H1 (cell line): Measurements from ENCODE around the gene TRIM15. TPM values are rescaled to one million over a fixed set of nuclear protein-coding genes. Genes with fewer than 3 reads are reported as not detected.

ENCODE experiments used
- CTCF ChIA-PET: fragments of 300-600 bp; sonication (Branson Sonifier 250); formaldehyde crosslinking; loops from one replicate; lab custom pipeline; 2021; ENCODE audit not compliant: partially characterized antibody; lab: Charles Lee
- POLR2A ChIA-PET: fragments of 300-600 bp; sonication (Branson Sonifier 250); formaldehyde crosslinking; loops from one replicate; lab custom pipeline; 2021; ENCODE audit warnings: inconsistent platforms; ENCODE audit not compliant: partially characterized antibody; lab: Charles Lee
- DNase-seq, 2 experiments: peaks; one replicate each; pipeline versions ENCODE4 v3.0.0 to v3.0.0-alpha.2; 2010 to 2022; ENCODE audit warnings: low spot score in 2 of 2, low read depth in 1 of 2, mixed read lengths in 1 of 2
- FAIRE-seq: peaks from 2 replicates; lab custom pipeline; 2011; peaks lifted over from hg19 to GRCh38; lab: Jason Lieb, UNC
- H2AFZ ChIP-seq: 2 replicates; pipeline ENCODE4 v1.8.1; 2012; ENCODE audit warnings: low read length, inconsistent platforms
- H2AK5ac ChIP-seq: 2 replicates; pipeline ENCODE4 v1.6.1; 2013; ENCODE audit warnings: low read depth, low read length
- H2BK120ac ChIP-seq: replicated peaks from 2 replicates; pipeline ENCODE3; 2013; ENCODE audit warnings: low read depth, low read length, inconsistent platforms
- H2BK12ac ChIP-seq: 2 replicates; pipeline ENCODE4 v1.6.1; 2013; ENCODE audit warnings: low read depth, low read length
- H2BK15ac ChIP-seq: 2 replicates; pipeline ENCODE4 v1.6.1; 2013; ENCODE audit warnings: low read length
- H2BK20ac ChIP-seq: 2 replicates; pipeline ENCODE4 v1.6.1; 2013; ENCODE audit warnings: low read length
- H2BK5ac ChIP-seq: 2 replicates; pipeline ENCODE4 v1.6.1; 2013; ENCODE audit warnings: low read depth, low read length
- H3K14ac ChIP-seq: 2 replicates; pipeline ENCODE4 v1.6.1; 2013; ENCODE audit warnings: inconsistent platforms; ENCODE audit not compliant: insufficient read length
- H3K18ac ChIP-seq: 2 replicates; pipeline ENCODE4 v1.6.1; 2013; ENCODE audit warnings: low read length; ENCODE audit errors: extremely low read depth
- H3K23ac ChIP-seq: 2 replicates; pipeline ENCODE4 v1.6.1; 2013; ENCODE audit warnings: inconsistent platforms; ENCODE audit not compliant: insufficient read length
- H3K23me2 ChIP-seq: 2 replicates; pipeline ENCODE4 v1.6.1; 2013; ENCODE audit warnings: low read depth, low read length
- H3K27ac ChIP-seq: 2 replicates; pipeline ENCODE4 v1.6.1; 2011; ENCODE audit warnings: low read depth, low read length, inconsistent platforms
- H3K27me3 ChIP-seq, 4 experiments: replicated peaks in 1 of 4; 1 replicate in 1 of 4; 2 replicates in 3 of 4; pipeline versions ENCODE4 v1.6.1 to v1.8.1; 2011 to 2013; ENCODE audit warnings: low read length in 3 of 4, mild to moderate bottlenecking in 3 of 4, inconsistent platforms in 2 of 4, mixed read lengths in 2 of 4, moderate library complexity in 1 of 4; ENCODE audit not compliant: control insufficient read depth in 3 of 4, insufficient read depth in 3 of 4; ENCODE audit errors: extremely low read depth in 1 of 4
- H3K36me3 ChIP-seq, 4 experiments: 2 replicates each; pipeline versions ENCODE4 v1.6.1 to v1.8.1; 2011 to 2013; ENCODE audit warnings: mild to moderate bottlenecking in 4 of 4, low read length in 3 of 4, moderate library complexity in 2 of 4, control low read depth in 1 of 4, inconsistent platforms in 1 of 4; ENCODE audit not compliant: insufficient read depth in 4 of 4, control insufficient read depth in 2 of 4
- H3K4ac ChIP-seq: replicated peaks from 2 replicates; pipeline ENCODE3; 2013; ENCODE audit warnings: low read length, low read depth, mixed read lengths, inconsistent platforms; ENCODE audit not compliant: insufficient read length
- H3K4me1 ChIP-seq, 4 experiments: replicated peaks in 1 of 4; 1 replicate in 1 of 4; 2 replicates in 3 of 4; pipeline versions ENCODE4 v1.6.1 to v1.8.1; 2011 to 2013; ENCODE audit warnings: low read length in 3 of 4, inconsistent platforms in 2 of 4, mixed read lengths in 1 of 4; ENCODE audit not compliant: insufficient read depth in 4 of 4, control insufficient read depth in 3 of 4
- H3K4me2 ChIP-seq, 2 experiments: 2 replicates each; pipeline versions ENCODE4 v1.6.1 to v1.8.1; 2011 to 2013; ENCODE audit warnings: low read depth in 2 of 2, low read length in 2 of 2, control low read depth in 1 of 2, inconsistent platforms in 1 of 2, mild to moderate bottlenecking in 1 of 2; ENCODE audit not compliant: insufficient read depth in 1 of 2
- H3K4me3 ChIP-seq, 4 experiments: fragments of 200-600, 300-600 bp in 1 of 4; sonication (generic), shearing (Covaris generic), sonication (Bioruptor Twin) in 1 of 4; 2 replicates each; pipeline versions ENCODE4 v1.5.1 to v1.8.1; 2011 to 2016; ENCODE audit warnings: low read length in 4 of 4, low read depth in 3 of 4, control low read depth in 2 of 4, inconsistent platforms in 2 of 4, mild to moderate bottlenecking in 2 of 4, mixed read lengths in 1 of 4, moderate library complexity in 1 of 4; ENCODE audit not compliant: insufficient read depth in 2 of 4; ENCODE audit errors: extremely low read depth in 1 of 4
- H3K56ac ChIP-seq: replicated peaks from 2 replicates; pipeline ENCODE3; 2013; ENCODE audit warnings: low read depth, mild to moderate bottlenecking, mixed read lengths, low read length, inconsistent platforms; ENCODE audit not compliant: insufficient read length
- H3K79me1 ChIP-seq: 2 replicates; pipeline ENCODE4 v1.6.1; 2013; ENCODE audit warnings: low read depth, low read length, control low read depth
- H3K79me2 ChIP-seq, 2 experiments: 2 replicates each; pipeline versions ENCODE4 v1.6.1 to v1.8.1; 2012 to 2013; ENCODE audit warnings: low read length in 2 of 2, mild to moderate bottlenecking in 2 of 2, inconsistent platforms in 1 of 2; ENCODE audit not compliant: insufficient read depth in 2 of 2, control insufficient read depth in 1 of 2
- H3K9ac ChIP-seq, 4 experiments: replicated peaks in 1 of 4; 1 replicate in 1 of 4; 2 replicates in 3 of 4; pipeline versions ENCODE4 v1.6.1 to v1.8.1; 2011 to 2013; ENCODE audit warnings: low read depth in 3 of 4, low read length in 3 of 4, control low read depth in 2 of 4, mild to moderate bottlenecking in 2 of 4, moderate library complexity in 2 of 4, inconsistent platforms in 1 of 4; ENCODE audit errors: extremely low read depth in 1 of 4
- H3K9me3 ChIP-seq, 2 experiments: 2 replicates each; pipeline versions ENCODE4 v1.6.1 to v1.8.1; 2012 to 2013; ENCODE audit warnings: mild to moderate bottlenecking in 2 of 2, moderate library complexity in 2 of 2, control low read depth in 1 of 2, inconsistent platforms in 1 of 2, low read depth in 1 of 2, low read length in 1 of 2, mixed read lengths in 1 of 2; ENCODE audit not compliant: insufficient read depth in 2 of 2
- H4K20me1 ChIP-seq, 2 experiments: replicated peaks in 1 of 2; 2 replicates each; pipeline versions ENCODE3 to v1.8.1; 2011 to 2013; ENCODE audit warnings: inconsistent platforms in 2 of 2, low read length in 2 of 2, mild to moderate bottlenecking in 1 of 2; ENCODE audit not compliant: insufficient read depth in 2 of 2, control insufficient read depth in 1 of 2
- H4K5ac ChIP-seq: 2 replicates; pipeline ENCODE4 v1.6.1; 2013; ENCODE audit warnings: low read length, low read depth, mixed read lengths, inconsistent platforms; ENCODE audit not compliant: insufficient read length
- H4K8ac ChIP-seq: 2 replicates; pipeline ENCODE4 v1.8.0; 2013; ENCODE audit warnings: mild to moderate bottlenecking, moderate library complexity, low read length, inconsistent platforms; ENCODE audit not compliant: insufficient read depth; ENCODE audit errors: extremely low read depth
- H4K91ac ChIP-seq: replicated peaks from 2 replicates; pipeline ENCODE3; 2013; ENCODE audit warnings: low read length, mixed read lengths, inconsistent platforms; ENCODE audit not compliant: insufficient read length
- CBX5 ChIP-seq: fragments of 300-800, 300-1000 bp; sonication (generic); IDR thresholded peaks from 2 replicates; pipeline ENCODE4 v1.7.1; 2016; ENCODE audit warnings: antibody characterized with exemption, low read length, low read depth
- CBX8 ChIP-seq: fragments of 300-800, 300-1000 bp; sonication (generic); IDR thresholded peaks from 2 replicates; pipeline ENCODE4 v1.7.1; 2016; ENCODE audit warnings: low read depth, low read length, borderline replicate concordance
- CREB1 ChIP-seq: IDR thresholded peaks from 2 replicates; pipeline ENCODE4 v1.6.1; 2012; ENCODE audit warnings: inconsistent platforms
- JUN ChIP-seq: IDR thresholded peaks from 2 replicates; pipeline ENCODE4 v1.6.1; 2011; ENCODE audit warnings: low read depth, mild to moderate bottlenecking, improper control_type of control experiment, low read length
- MAFK ChIP-seq: IDR thresholded peaks from 2 replicates; pipeline ENCODE4 v1.6.1; 2012; ENCODE audit warnings: low read depth, mild to moderate bottlenecking, improper control_type of control experiment, low read length
- PHF8 ChIP-seq: fragments of 200-600 bp; sonication (generic); conservative IDR thresholded peaks from 2 replicates; pipeline ENCODE4 v1.7.1; 2012; ENCODE audit warnings: low read depth, mild to moderate bottlenecking, inconsistent platforms, low read length, moderate library complexity
- POLR2A ChIP-seq, 2 experiments: IDR thresholded peaks; 1 replicate in 1 of 2; 2 replicates in 1 of 2; pipeline ENCODE4 v1.6.1; 2011; ENCODE audit warnings: low read depth in 2 of 2, low read length in 2 of 2, mild to moderate bottlenecking in 2 of 2; ENCODE audit errors: control extremely low read depth in 1 of 2
- RNF2 ChIP-seq: fragments of 200-900, 300-1000 bp; sonication (generic); IDR thresholded peaks from 2 replicates; pipeline ENCODE4 v1.7.1; 2016; ENCODE audit warnings: borderline replicate concordance, low read depth, mild to moderate bottlenecking, antibody characterized with exemption, low read length; ENCODE audit not compliant: poor library complexity, severe bottlenecking; ENCODE audit errors: missing control alignments
- SIN3A ChIP-seq, 2 experiments: IDR thresholded peaks in 1 of 2; conservative IDR thresholded peaks in 1 of 2; 2 replicates each; pipeline ENCODE4 v1.6.1; 2011 to 2012; ENCODE audit warnings: low read length in 2 of 2, improper control_type of control experiment in 1 of 2, low read depth in 1 of 2, mild to moderate bottlenecking in 1 of 2
- USF2 ChIP-seq: IDR thresholded peaks from 2 replicates; pipeline ENCODE4 v1.6.1; 2011; ENCODE audit warnings: low read length, improper control_type of control experiment
- ZNF274 ChIP-seq: IDR thresholded peaks from 2 replicates; pipeline ENCODE4 v1.7.0; 2012; ENCODE audit warnings: low read length, borderline replicate concordance; ENCODE audit errors: extremely low read depth
- WGBS, 2 experiments: shearing (Covaris generic) in 1 of 2; methylation state at CpG; one replicate each; pipeline versions ENCODE4 v1.1.6 to v1.1.7; 2013 to 2015; ENCODE audit warnings: low lambda C conversion rate in 2 of 2, mixed read lengths in 2 of 2, inconsistent platforms in 1 of 2, low coverage in 1 of 2, missing lambda C conversion rate in 1 of 2; ENCODE audit not compliant: insufficient replicate concordance in 2 of 2, insufficient coverage in 1 of 2, insufficient read length in 1 of 2; ENCODE audit errors: extremely low coverage in 1 of 2, missing lambda C conversion rate in 1 of 2; 5-methylcytosine and 5-hydroxymethylcytosine counted together
- polyA plus RNA-seq, 7 experiments: library from polyadenylated mRNA; depleted of rRNA in 3 of 7; stranded (reverse) in 5 of 7; unstranded in 2 of 7; fragments of >200 nt in 5 of 7; fragments of 200-250 nt in 2 of 7; gene quantifications; 1 replicate in 5 of 7; 2 replicates in 1 of 7; 4 replicates in 1 of 7; pipeline versions ENCODE4 v1.2.1 to v1.2.3, GENCODE V29; 2011 to 2013; ENCODE audit warnings: missing spikeins in 2 of 7, mixed read lengths in 2 of 7
- total RNA-seq: library from RNA; stranded (reverse); fragmentation: NEBNext Ultra II Directional; extraction: Animal tissue kit (Norgen Biotek cat#: 25700); gene quantifications from 2 replicates; pipeline ENCODE4 v1.2.1, GENCODE V29; 2021
- TF ChIP-seq, protein P1 (sequence below): IDR thresholded peaks from 2 replicates; pipeline ENCODE4 v1.6.1; 2012; ENCODE audit warnings: inconsistent platforms

TRIM15 gene
- total and polyA plus RNA-seq, 2 of the 8 experiments (the other 6 are each of a cell fraction or from before 2014, with no cell fraction given), result 0.18 to 0.48 TPM

DNA sequence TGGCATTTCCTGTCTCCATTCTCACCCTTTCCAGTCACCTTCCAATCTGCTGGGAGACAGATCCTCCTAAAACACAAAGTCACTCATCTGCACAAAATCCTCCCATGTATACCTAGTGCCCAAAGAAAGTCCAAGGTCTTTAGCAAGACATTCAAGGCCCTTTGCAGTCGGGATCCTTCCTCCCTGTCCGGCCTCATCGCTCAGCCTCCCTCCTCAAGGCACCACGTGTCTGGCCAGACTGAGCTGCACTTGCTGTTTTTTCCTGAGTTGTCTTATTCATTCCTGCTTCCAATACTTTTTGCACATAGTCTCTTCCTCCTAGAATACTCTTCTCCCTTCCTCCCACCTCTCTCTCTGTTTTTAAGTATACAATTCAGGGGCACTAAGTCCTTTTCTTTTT is 1.4 kb downstream of the TRIM15 start:
- H2BK20ac ChIP-seq, result no peak overlapping the region
- H3K4me3 ChIP-seq, result no peak overlapping the region
- POLR2A ChIA-PET, result no interaction called here
- no peak overlapping the region for H3K23ac ChIP-seq
- H3K79me2 ChIP-seq, result no peaks in the 10 kb centered on the region
- H3K4ac ChIP-seq, result no peak overlapping the region
- 83% methylated on average over 4 of the region's 4 CpGs; no CpG with 5 or more reads in 1 of the 2 experiments for WGBS, 2 experiments
- H4K5ac ChIP-seq, result no peak overlapping the region
- no peaks in the 10 kb centered on the region for H4K20me1 ChIP-seq
- no peak overlapping the region for H2BK15ac ChIP-seq
- H2BK5ac ChIP-seq, result no peak overlapping the region
- no peak overlapping the region for H3K9ac ChIP-seq
- no peak overlapping the region for H2BK120ac ChIP-seq
- no peak overlapping the region for H3K4me2 ChIP-seq
- H3K18ac ChIP-seq, result no peak overlapping the region
- H3K79me1 ChIP-seq, result no peaks in the 10 kb centered on the region
- H4K91ac ChIP-seq, result no peak overlapping the region
- CTCF ChIA-PET, result interaction anchor here (1.4 to 1.5 kb wide), 2 partner anchors 33 to 62 kb away, joined by 4 to 13 read pairs; no protein-coding TSS in a partner anchor
- H2BK12ac ChIP-seq, result no peak overlapping the region
- no peak overlapping the region for H2AFZ ChIP-seq
- FAIRE-seq, result no peak
- no peak for DNase-seq
- H3K23me2 ChIP-seq, result no peaks in the 10 kb centered on the region
- H3K9me3 ChIP-seq, result no peaks in the 10 kb centered on the region
- peaks cover 0 to 3% (median 1%) of the 10 kb centered on the region in 4 experiments; a peak in 2 of 7 replicates for H3K27me3 ChIP-seq
- no peak overlapping the region for H3K14ac ChIP-seq
- no peak overlapping the region; the same call in 1 of the 2 replicates for H4K8ac ChIP-seq
- H3K36me3 ChIP-seq, result no peaks in the 10 kb centered on the region
- H2AK5ac ChIP-seq, result no peak overlapping the region
- H3K27ac ChIP-seq, result no peak overlapping the region
- no peak overlapping the region for H3K56ac ChIP-seq
- peaks cover 0 to 4% (median 2%) of the 10 kb centered on the region in 4 experiments; a peak in 1 of 7 replicates for H3K4me1 ChIP-seq
- no peak for TF ChIP-seq JUN
- no peak for TF ChIP-seq CBX5
- TF ChIP-seq, protein P1, sequence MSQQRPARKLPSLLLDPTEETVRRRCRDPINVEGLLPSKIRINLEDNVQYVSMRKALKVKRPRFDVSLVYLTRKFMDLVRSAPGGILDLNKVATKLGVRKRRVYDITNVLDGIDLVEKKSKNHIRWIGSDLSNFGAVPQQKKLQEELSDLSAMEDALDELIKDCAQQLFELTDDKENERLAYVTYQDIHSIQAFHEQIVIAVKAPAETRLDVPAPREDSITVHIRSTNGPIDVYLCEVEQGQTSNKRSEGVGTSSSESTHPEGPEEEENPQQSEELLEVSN, result no peak
- no peak for TF ChIP-seq MAFK
- no peak for TF ChIP-seq CREB1
- no peak for TF ChIP-seq POLR2A (IDR thresholded peaks at IDR 0.05; ENCODE audit: control extremely low read depth in 1 of 2, low read depth in 2 of 2, low read length in 2 of 2)
- no peak for TF ChIP-seq CBX8
- no peak for TF ChIP-seq RNF2
- TF ChIP-seq SIN3A (conservative IDR thresholded peaks at IDR 0.05 in 1 of 2, IDR thresholded peaks at IDR 0.05 in 1 of 2; ENCODE audit: low read depth in 1 of 2, low read length in 2 of 2), result no peak
- TF ChIP-seq USF2, result no peak
- TF ChIP-seq ZNF274, result no peak
- no peak for TF ChIP-seq PHF8
